Astrocyte of the spinal cord (primary cell): ENCODE measurements around the gene RNF180.

Experiments used
- DNase-seq: peaks from one replicate; pipeline ENCODE4 v3.0.0; 2011; ENCODE audit warnings: low read depth, low spot score
- H3K4me3 ChIP-seq: 2 replicates; pipeline ENCODE4 v1.5.1; 2011; ENCODE audit warnings: low read depth, mild to moderate bottlenecking, low read length, moderate library complexity
- in situ Hi-C: cut with HindIII; loops from 2 replicates; pipeline ENCODE4 v1.10.0; 2017; ENCODE audit warnings: low sequenced_read_pairs
- TF ChIP-seq, protein P1 (sequence below): IDR thresholded peaks from 2 replicates; pipeline ENCODE4 v1.5.1; 2012; ENCODE audit warnings: low read depth, mild to moderate bottlenecking, low read length, inconsistent platforms

Gene RNF180

DNA sequence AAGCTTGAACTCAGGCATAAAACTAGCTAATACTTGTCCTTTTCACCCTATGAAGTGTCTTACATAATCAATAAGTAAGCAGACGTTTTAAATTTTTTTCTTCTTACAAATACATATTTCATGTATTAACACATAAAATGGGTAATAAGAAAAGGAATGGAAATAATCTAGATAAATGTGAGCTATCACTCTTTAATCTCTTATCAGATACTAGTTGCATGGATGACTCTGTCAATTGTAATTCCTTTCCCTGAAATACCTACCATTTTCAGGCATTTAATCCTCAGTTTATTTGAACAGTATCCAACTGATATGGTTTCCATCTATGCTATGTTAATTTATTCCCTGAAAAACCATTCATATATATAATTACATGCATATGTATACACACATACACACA is 174.1 kb downstream of the RNF180 start:
- H3K4me3 ChIP-seq: no peak overlapping the region
- in situ Hi-C loops: no loop called here
- no peak for DNase-seq
- TF ChIP-seq, protein P1, sequence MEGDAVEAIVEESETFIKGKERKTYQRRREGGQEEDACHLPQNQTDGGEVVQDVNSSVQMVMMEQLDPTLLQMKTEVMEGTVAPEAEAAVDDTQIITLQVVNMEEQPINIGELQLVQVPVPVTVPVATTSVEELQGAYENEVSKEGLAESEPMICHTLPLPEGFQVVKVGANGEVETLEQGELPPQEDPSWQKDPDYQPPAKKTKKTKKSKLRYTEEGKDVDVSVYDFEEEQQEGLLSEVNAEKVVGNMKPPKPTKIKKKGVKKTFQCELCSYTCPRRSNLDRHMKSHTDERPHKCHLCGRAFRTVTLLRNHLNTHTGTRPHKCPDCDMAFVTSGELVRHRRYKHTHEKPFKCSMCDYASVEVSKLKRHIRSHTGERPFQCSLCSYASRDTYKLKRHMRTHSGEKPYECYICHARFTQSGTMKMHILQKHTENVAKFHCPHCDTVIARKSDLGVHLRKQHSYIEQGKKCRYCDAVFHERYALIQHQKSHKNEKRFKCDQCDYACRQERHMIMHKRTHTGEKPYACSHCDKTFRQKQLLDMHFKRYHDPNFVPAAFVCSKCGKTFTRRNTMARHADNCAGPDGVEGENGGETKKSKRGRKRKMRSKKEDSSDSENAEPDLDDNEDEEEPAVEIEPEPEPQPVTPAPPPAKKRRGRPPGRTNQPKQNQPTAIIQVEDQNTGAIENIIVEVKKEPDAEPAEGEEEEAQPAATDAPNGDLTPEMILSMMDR: no peak

DNA sequence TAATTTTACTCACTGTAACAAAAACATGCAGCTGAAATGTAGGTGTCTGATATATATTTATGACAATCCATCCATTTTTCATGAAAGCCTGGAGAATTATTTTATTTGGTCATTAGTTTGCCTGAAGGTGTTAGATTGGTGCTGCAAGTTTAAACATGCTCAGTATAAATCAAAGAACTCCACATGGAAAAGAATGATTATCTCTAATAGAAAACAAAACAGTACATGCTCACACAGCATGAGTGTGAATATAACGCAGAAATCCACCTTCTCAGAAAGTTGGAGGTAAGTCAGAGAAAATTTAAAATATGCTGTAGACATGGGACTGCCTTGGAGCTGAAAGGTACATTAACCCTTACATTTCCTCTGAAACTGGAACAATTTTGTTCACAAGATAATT is 174.7 kb downstream of the RNF180 start:
- no peak for DNase-seq
- in situ Hi-C loops: no loop called here
- TF ChIP-seq, protein P1: no peak
- no peak overlapping the region for H3K4me3 ChIP-seq

DNA sequence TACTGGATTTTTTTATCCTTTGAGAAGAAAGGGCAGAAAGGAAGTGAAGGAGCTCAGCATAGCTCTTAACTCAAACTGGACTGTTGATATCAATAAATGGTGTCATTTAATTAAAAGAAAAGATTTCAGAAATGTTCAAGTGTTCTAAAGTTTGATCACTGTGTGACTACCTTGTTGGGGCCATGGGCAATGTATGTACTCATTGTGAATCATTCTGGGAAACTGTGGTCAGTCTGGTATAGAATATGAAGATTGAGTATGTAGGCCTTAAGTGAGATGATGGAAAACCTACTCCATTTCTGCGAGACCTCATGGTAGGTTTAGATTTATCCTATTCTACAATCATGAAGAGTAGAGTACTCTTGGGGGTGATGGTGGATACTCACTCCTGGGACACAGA is 175.7 kb downstream of the RNF180 start:
- TF ChIP-seq, protein P1: no peak
- in situ Hi-C loops: no loop called here
- no peak for DNase-seq
- H3K4me3 ChIP-seq: no peak overlapping the region

DNA sequence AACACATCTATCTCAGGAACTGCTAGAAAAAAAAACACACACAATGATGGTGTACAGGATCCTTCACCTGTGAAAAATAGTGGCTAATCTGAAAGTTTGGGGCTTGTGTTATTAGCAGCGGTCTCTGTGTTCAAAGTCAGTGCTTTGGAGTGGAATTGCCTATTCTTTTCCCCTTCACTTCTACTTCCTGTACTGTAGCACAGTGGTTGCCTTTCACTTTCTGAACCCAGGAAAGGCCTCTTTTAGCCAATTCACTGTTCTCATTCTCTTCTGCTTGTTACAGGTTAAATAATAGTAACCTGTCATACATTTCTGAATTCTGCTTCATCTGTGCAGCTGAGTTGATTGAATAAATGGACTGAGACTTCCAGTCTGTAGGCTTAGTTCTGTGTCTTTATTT is 178.9 kb downstream of the RNF180 start:
- no peak for DNase-seq
- in situ Hi-C loops: no loop called here
- no peak overlapping the region for H3K4me3 ChIP-seq
- TF ChIP-seq, protein P1: no peak

DNA sequence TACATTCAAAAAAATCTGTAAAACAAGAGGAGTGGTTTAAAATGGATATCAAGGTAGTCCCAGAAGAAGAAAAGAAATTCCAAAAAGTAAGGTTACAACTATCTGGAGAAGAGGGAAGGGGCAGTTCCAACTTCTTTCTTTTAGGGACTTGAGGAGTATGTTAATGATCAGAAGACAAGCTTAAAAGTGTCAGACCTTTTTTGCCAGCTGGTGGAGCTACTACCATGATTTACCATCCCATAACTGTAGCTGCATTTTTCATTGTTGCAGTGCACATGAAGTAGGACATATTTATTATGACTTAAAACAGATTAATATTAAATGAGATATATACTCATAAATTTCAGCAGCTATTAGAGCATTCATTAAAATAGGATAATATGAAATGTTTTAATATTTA is 181.7 kb downstream of the RNF180 start:
- DNase-seq: no peak
- in situ Hi-C loops: no loop called here
- H3K4me3 ChIP-seq: no peak overlapping the region
- TF ChIP-seq, protein P1: no peak

DNA sequence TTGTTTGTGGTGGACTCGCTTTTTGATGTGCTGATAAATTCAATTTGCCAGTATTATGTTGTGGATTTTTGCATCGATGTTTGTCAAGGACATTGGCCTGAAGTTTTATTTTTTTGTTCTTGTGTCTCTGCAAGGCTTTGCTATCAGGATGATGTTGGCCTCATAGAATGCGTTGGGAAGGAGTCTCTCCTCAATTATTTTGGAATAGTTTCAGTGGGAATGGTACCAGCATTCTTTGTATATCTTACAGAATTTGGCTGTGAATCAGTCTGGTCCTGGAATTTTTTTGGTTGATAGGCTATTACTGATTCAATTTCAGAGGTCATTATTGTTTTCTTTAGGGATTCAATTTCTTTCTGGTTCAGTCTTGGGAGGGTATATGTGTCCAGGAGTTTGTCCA is 198.8 kb downstream of the RNF180 start:
- no peak overlapping the region for H3K4me3 ChIP-seq
- TF ChIP-seq, protein P1: no peak
- no peak for DNase-seq
- in situ Hi-C loops: no loop called here

DNA sequence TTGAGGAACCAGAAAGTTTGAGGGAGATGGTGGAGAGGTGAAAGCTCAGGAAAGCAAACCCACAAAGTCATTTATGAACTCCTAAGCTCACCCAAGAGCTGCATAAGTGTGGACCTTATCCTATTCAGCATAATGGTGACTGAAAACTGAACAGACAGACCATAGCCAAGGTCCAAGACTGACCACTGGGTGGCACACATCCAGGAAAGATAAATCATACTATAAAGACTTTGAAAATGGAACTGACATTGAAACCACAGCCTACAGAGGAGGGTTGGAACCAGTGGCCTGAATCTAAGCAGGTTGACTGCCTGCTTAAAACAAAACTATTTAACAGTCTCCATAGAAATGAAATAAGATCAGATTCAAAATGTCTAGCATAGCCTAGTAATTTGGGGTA is 219.1 kb downstream of the RNF180 start:
- DNase-seq: peak; percentile 1

More for the DNA sequence above, 219.1 kb downstream of the RNF180 start:
- TF ChIP-seq, protein P1: no peak
- in situ Hi-C loops: no loop called here
- no peak overlapping the region for H3K4me3 ChIP-seq
